ENCODE results near the gene SRGAP2. TPM values are rescaled to one million over a fixed set of nuclear protein-coding genes. Genes with fewer than 3 reads are reported as not detected.
"Not testable (repeated sequence)": the region's sequence is repeated elsewhere in the genome, so short reads cannot be mapped to it uniquely, and the experiment has no call there.

Gene SRGAP2
- total RNA-seq, 1 experiment from 2014 or later: 72.1 TPM

- not testable (repeated sequence) for BruUV-seq (replicated peaks)
Measured at GRCh38 chr1:206232970-206233645, 29.8 kb downstream of the SRGAP2 start.

GRCh38 chr1:206234189-206234916 is 31.0 kb downstream of the SRGAP2 start:
- DNase-seq (ENCODE audit: unreplicated experiment); H3K4me1 Mint-ChIP-seq (ENCODE audit: insufficient read depth, unreplicated experiment); CTCF ChIA-PET; POLR2A ChIA-PET; BruUV-seq (replicated peaks); H3K27me3 Mint-ChIP-seq (ENCODE audit: insufficient read depth, unreplicated experiment); H3K27ac Mint-ChIP-seq (ENCODE audit: low read depth, unreplicated experiment); intact Hi-C loops (cut with micrococcal nuclease); H3K36me3 Mint-ChIP-seq (ENCODE audit: insufficient read depth, unreplicated experiment); H3K9me3 Mint-ChIP-seq (ENCODE audit: unreplicated experiment); H3K4me3 Mint-ChIP-seq (ENCODE audit: unreplicated experiment): not testable (repeated sequence)

More at GRCh38 chr1:206232970-206233645, 29.8 kb downstream of the SRGAP2 start:
- CTCF ChIA-PET; H3K36me3 Mint-ChIP-seq (ENCODE audit: insufficient read depth, unreplicated experiment); H3K9me3 Mint-ChIP-seq (ENCODE audit: unreplicated experiment); H3K27ac Mint-ChIP-seq (ENCODE audit: low read depth, unreplicated experiment); H3K4me1 Mint-ChIP-seq (ENCODE audit: insufficient read depth, unreplicated experiment); H3K4me3 Mint-ChIP-seq (ENCODE audit: unreplicated experiment); H3K27me3 Mint-ChIP-seq (ENCODE audit: insufficient read depth, unreplicated experiment); intact Hi-C loops (cut with micrococcal nuclease); DNase-seq (ENCODE audit: unreplicated experiment); POLR2A ChIA-PET: not testable (repeated sequence)

GRCh38 chr1:206235190-206235589 is 31.8 kb downstream of the SRGAP2 start:
- not testable (repeated sequence) for H3K4me3 Mint-ChIP-seq (ENCODE audit: unreplicated experiment)

GRCh38 chr1:206240288-206240687 is 36.9 kb downstream of the SRGAP2 start:
- POLR2A ChIA-PET; H3K9me3 Mint-ChIP-seq (ENCODE audit: unreplicated experiment); H3K36me3 Mint-ChIP-seq (ENCODE audit: insufficient read depth, unreplicated experiment); intact Hi-C loops (cut with micrococcal nuclease); CTCF ChIA-PET; H3K27me3 Mint-ChIP-seq (ENCODE audit: insufficient read depth, unreplicated experiment); DNase-seq (ENCODE audit: unreplicated experiment); H3K4me3 Mint-ChIP-seq (ENCODE audit: unreplicated experiment); BruUV-seq (replicated peaks); H3K4me1 Mint-ChIP-seq (ENCODE audit: insufficient read depth, unreplicated experiment); H3K27ac Mint-ChIP-seq (ENCODE audit: low read depth, unreplicated experiment): not testable (repeated sequence)

More at GRCh38 chr1:206235190-206235589, 31.8 kb downstream of the SRGAP2 start:
- POLR2A ChIA-PET; H3K27me3 Mint-ChIP-seq (ENCODE audit: insufficient read depth, unreplicated experiment); CTCF ChIA-PET; H3K27ac Mint-ChIP-seq (ENCODE audit: low read depth, unreplicated experiment); BruUV-seq (replicated peaks); H3K4me1 Mint-ChIP-seq (ENCODE audit: insufficient read depth, unreplicated experiment); DNase-seq (ENCODE audit: unreplicated experiment); intact Hi-C loops (cut with micrococcal nuclease); H3K36me3 Mint-ChIP-seq (ENCODE audit: insufficient read depth, unreplicated experiment); H3K9me3 Mint-ChIP-seq (ENCODE audit: unreplicated experiment): not testable (repeated sequence)

GRCh38 chr1:206243335-206243734 is 40.0 kb downstream of the SRGAP2 start:
- POLR2A ChIA-PET; intact Hi-C loops (cut with micrococcal nuclease); H3K36me3 Mint-ChIP-seq (ENCODE audit: insufficient read depth, unreplicated experiment); H3K9me3 Mint-ChIP-seq (ENCODE audit: unreplicated experiment); H3K27me3 Mint-ChIP-seq (ENCODE audit: insufficient read depth, unreplicated experiment); BruUV-seq (replicated peaks); DNase-seq (ENCODE audit: unreplicated experiment); H3K4me3 Mint-ChIP-seq (ENCODE audit: unreplicated experiment); H3K4me1 Mint-ChIP-seq (ENCODE audit: insufficient read depth, unreplicated experiment); H3K27ac Mint-ChIP-seq (ENCODE audit: low read depth, unreplicated experiment); CTCF ChIA-PET: not testable (repeated sequence)

GRCh38 chr1:206245479-206245878 is 42.1 kb downstream of the SRGAP2 start:
- CTCF ChIA-PET; H3K36me3 Mint-ChIP-seq (ENCODE audit: insufficient read depth, unreplicated experiment); H3K4me1 Mint-ChIP-seq (ENCODE audit: insufficient read depth, unreplicated experiment); DNase-seq (ENCODE audit: unreplicated experiment); H3K9me3 Mint-ChIP-seq (ENCODE audit: unreplicated experiment); BruUV-seq (replicated peaks); H3K27ac Mint-ChIP-seq (ENCODE audit: low read depth, unreplicated experiment); POLR2A ChIA-PET; intact Hi-C loops (cut with micrococcal nuclease); H3K4me3 Mint-ChIP-seq (ENCODE audit: unreplicated experiment); H3K27me3 Mint-ChIP-seq (ENCODE audit: insufficient read depth, unreplicated experiment): not testable (repeated sequence)

- H3K4me1 Mint-ChIP-seq (ENCODE audit: insufficient read depth, unreplicated experiment); DNase-seq (ENCODE audit: unreplicated experiment); H3K27me3 Mint-ChIP-seq (ENCODE audit: insufficient read depth, unreplicated experiment); H3K9me3 Mint-ChIP-seq (ENCODE audit: unreplicated experiment); intact Hi-C loops (cut with micrococcal nuclease); H3K4me3 Mint-ChIP-seq (ENCODE audit: unreplicated experiment); BruUV-seq (replicated peaks); CTCF ChIA-PET; H3K27ac Mint-ChIP-seq (ENCODE audit: low read depth, unreplicated experiment); H3K36me3 Mint-ChIP-seq (ENCODE audit: insufficient read depth, unreplicated experiment); POLR2A ChIA-PET: not testable (repeated sequence)
Measured at GRCh38 chr1:206246129-206246886, 43.0 kb downstream of the SRGAP2 start.

- H3K36me3 Mint-ChIP-seq (ENCODE audit: insufficient read depth, unreplicated experiment); BruUV-seq (replicated peaks); H3K9me3 Mint-ChIP-seq (ENCODE audit: unreplicated experiment); H3K4me3 Mint-ChIP-seq (ENCODE audit: unreplicated experiment); CTCF ChIA-PET; POLR2A ChIA-PET; intact Hi-C loops (cut with micrococcal nuclease); DNase-seq (ENCODE audit: unreplicated experiment); H3K27me3 Mint-ChIP-seq (ENCODE audit: insufficient read depth, unreplicated experiment); H3K27ac Mint-ChIP-seq (ENCODE audit: low read depth, unreplicated experiment): not testable (repeated sequence)
- H3K4me1 Mint-ChIP-seq (ENCODE audit: insufficient read depth, unreplicated experiment): peaks cover 11% of the 10 kb centered on the region
Measured at GRCh38 chr1:206250953-206251681, 47.8 kb downstream of the SRGAP2 start.

Data from MCF 10A (cell line).